DND-41 (cell line): ENCODE results near the gene RAMACL.

Source experiments
- ATAC-seq: fragments of 200-7000 bp; cut with Tn5 transposase; 3 replicates; pipeline ENCODE4 v1.9.1; 2021; ENCODE audit warnings: low read depth; ENCODE audit not compliant: insufficient read depth
- DNase-seq: peaks from one replicate; pipeline ENCODE4 v3.0.0-alpha.2; 2020
- H2AFZ ChIP-seq: 2 replicates; pipeline ENCODE4 v1.6.0; 2012; ENCODE audit warnings: low read depth, low read length
- H3K27ac ChIP-seq: 2 replicates; pipeline ENCODE4 v1.5.1; 2012; ENCODE audit warnings: low read length, inconsistent platforms
- H3K27me3 ChIP-seq: fragments of 200-600 bp; sonication (generic); 2 replicates; pipeline ENCODE4 v1.6.0; 2012; ENCODE audit warnings: low read length, mild to moderate bottlenecking, inconsistent platforms; ENCODE audit not compliant: insufficient read depth, poor library complexity
- H3K36me3 ChIP-seq: 2 replicates; pipeline ENCODE4 v1.5.1; 2012; ENCODE audit warnings: low read length, inconsistent platforms; ENCODE audit not compliant: insufficient read depth
- H3K4me1 ChIP-seq: 2 replicates; pipeline ENCODE4 v1.5.1; 2012; ENCODE audit warnings: mild to moderate bottlenecking, low read length; ENCODE audit not compliant: insufficient read depth
- H3K4me2 ChIP-seq: 2 replicates; pipeline ENCODE4 v1.6.0; 2012; ENCODE audit warnings: mild to moderate bottlenecking, moderate library complexity, low read length, inconsistent platforms; ENCODE audit not compliant: insufficient read depth
- H3K4me3 ChIP-seq, 2 experiments: fragments of 200-600 bp in 1 of 2; shearing (Covaris generic) in 1 of 2; 2 replicates each; pipeline ENCODE4 v1.5.1; 2012 to 2016; ENCODE audit warnings: inconsistent platforms in 2 of 2, low read length in 2 of 2, mild to moderate bottlenecking in 2 of 2, low read depth in 1 of 2, moderate library complexity in 1 of 2
- H3K79me2 ChIP-seq: 2 replicates; pipeline ENCODE4 v1.6.0; 2012; ENCODE audit warnings: low read length, inconsistent platforms; ENCODE audit not compliant: insufficient read depth
- H3K9ac ChIP-seq: 2 replicates; pipeline ENCODE4 v1.6.0; 2012; ENCODE audit warnings: low read depth, mild to moderate bottlenecking, inconsistent platforms, low read length, moderate library complexity
- H3K9me3 ChIP-seq: 2 replicates; pipeline ENCODE4 v1.5.1; 2012; ENCODE audit warnings: low read length, moderate library complexity, mild to moderate bottlenecking, inconsistent platforms; ENCODE audit not compliant: insufficient read depth, severe bottlenecking
- H4K20me1 ChIP-seq: 2 replicates; pipeline ENCODE4 v1.6.0; 2012; ENCODE audit warnings: low read length; ENCODE audit not compliant: insufficient read depth
- EZH2 ChIP-seq: IDR thresholded peaks from 3 replicates; pipeline ENCODE4 v1.6.1; 2012; ENCODE audit warnings: borderline replicate concordance, low read depth, mild to moderate bottlenecking, moderate library complexity, low read length, inconsistent platforms; ENCODE audit not compliant: severe bottlenecking
- TF ChIP-seq, protein P1 (sequence below): IDR thresholded peaks from 2 replicates; pipeline ENCODE4 v1.5.1; 2012; ENCODE audit warnings: borderline replicate concordance, low read length, moderate library complexity, mild to moderate bottlenecking; ENCODE audit not compliant: poor library complexity, severe bottlenecking; ENCODE audit errors: extremely low read depth

RAMACL gene

DNA sequence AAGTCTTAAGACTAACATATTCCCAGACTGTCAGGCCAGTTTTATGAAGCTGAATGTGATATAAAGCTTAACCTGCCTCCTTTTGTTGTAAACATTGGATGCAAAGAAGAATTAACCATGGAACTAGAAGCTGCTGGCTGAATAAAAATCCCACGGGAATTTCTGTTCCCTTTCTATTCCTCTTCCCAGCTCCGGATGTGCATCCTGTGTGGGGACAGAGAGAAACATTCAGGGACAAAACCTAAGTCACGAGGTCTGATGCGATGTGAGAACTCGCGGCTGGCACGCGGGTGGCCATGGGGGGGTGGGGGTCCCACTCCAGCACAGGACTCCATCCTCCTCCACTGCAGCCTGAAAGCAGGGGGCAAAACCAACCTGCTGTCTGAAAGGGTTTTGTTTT is 32.2 kb downstream of the RAMACL start:
- Histone ChIP-seq H3K79me2 (no peaks in the 10 kb centered on the region), H4K20me1 (no peaks in the 10 kb centered on the region), H2AFZ (no peak overlapping the region), H3K36me3 (no peaks in the 10 kb centered on the region), H3K27ac (no peak overlapping the region), H3K4me1 (peaks cover 6% of the 10 kb centered on the region; the same call in 1 of the 2 replicates), H3K27me3 (no peaks in the 10 kb centered on the region), H3K9me3 (no peaks in the 10 kb centered on the region), H3K9ac (no peak overlapping the region), H3K4me2 (no peak overlapping the region), H3K4me3 (no peak overlapping the region)
- TF ChIP-seq, protein P1, sequence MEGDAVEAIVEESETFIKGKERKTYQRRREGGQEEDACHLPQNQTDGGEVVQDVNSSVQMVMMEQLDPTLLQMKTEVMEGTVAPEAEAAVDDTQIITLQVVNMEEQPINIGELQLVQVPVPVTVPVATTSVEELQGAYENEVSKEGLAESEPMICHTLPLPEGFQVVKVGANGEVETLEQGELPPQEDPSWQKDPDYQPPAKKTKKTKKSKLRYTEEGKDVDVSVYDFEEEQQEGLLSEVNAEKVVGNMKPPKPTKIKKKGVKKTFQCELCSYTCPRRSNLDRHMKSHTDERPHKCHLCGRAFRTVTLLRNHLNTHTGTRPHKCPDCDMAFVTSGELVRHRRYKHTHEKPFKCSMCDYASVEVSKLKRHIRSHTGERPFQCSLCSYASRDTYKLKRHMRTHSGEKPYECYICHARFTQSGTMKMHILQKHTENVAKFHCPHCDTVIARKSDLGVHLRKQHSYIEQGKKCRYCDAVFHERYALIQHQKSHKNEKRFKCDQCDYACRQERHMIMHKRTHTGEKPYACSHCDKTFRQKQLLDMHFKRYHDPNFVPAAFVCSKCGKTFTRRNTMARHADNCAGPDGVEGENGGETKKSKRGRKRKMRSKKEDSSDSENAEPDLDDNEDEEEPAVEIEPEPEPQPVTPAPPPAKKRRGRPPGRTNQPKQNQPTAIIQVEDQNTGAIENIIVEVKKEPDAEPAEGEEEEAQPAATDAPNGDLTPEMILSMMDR, result no peak
- TF ChIP-seq EZH2, result no peak
- ATAC-seq (no peak), DNase-seq (no peak)

- no peaks in the 10 kb centered on the region for H3K27me3 ChIP-seq
- no peaks in the 10 kb centered on the region for H3K36me3 ChIP-seq
- no peak overlapping the region for H3K9ac ChIP-seq
- DNase-seq (no peak), ATAC-seq (no peak)
- H3K9me3 ChIP-seq, result no peaks in the 10 kb centered on the region
- H3K4me3 ChIP-seq, result no peak overlapping the region
- no peaks in the 10 kb centered on the region for H4K20me1 ChIP-seq
- H3K4me1 ChIP-seq, result peaks cover 6% of the 10 kb centered on the region; the same call in 1 of the 2 replicates
- H3K27ac ChIP-seq, result no peak overlapping the region
- no peaks in the 10 kb centered on the region for H3K79me2 ChIP-seq
- no peak overlapping the region for H3K4me2 ChIP-seq
- TF ChIP-seq, protein P1, result no peak
- no peak for TF ChIP-seq EZH2
- H2AFZ ChIP-seq, result no peak overlapping the region
These were observed 32.8 kb downstream of the RAMACL start for GRCh38 chr6:166553563-166554271.

- ATAC-seq, result no peak
These were observed 33.9 kb downstream of the RAMACL start for GRCh38 chr6:166552600-166552999.

More at GRCh38 chr6:166552600-166552999, 33.9 kb downstream of the RAMACL start:
- TF ChIP-seq, protein P1, result no peak
- no peak for TF ChIP-seq EZH2
- Histone ChIP-seq H4K20me1 (no peaks in the 10 kb centered on the region), H3K4me2 (no peak overlapping the region), H3K4me1 (peaks cover 6% of the 10 kb centered on the region; the same call in 1 of the 2 replicates), H3K4me3 (no peak overlapping the region), H3K27me3 (no peaks in the 10 kb centered on the region), H2AFZ (no peak overlapping the region), H3K79me2 (no peaks in the 10 kb centered on the region), H3K27ac (no peak overlapping the region), H3K9ac (no peak overlapping the region), H3K9me3 (no peaks in the 10 kb centered on the region), H3K36me3 (no peaks in the 10 kb centered on the region)
- DNase-seq, result no peak
